ENCODE results near the gene TMEM167A.

Gene TMEM167A

GRCh38 chr5:83048277-83048676 lies 28.9 kb downstream of the TMEM167A start:
- no peak for TF ChIP-seq FOXP2 (optimal IDR thresholded peaks at IDR 0.05; ENCODE audit: borderline replicate concordance, extremely low read depth, extremely low read length, insufficient read depth)
- no peak for TF ChIP-seq SIN3A (IDR thresholded peaks at IDR 0.05; ENCODE audit: borderline replicate concordance, insufficient read depth, low read length)
- TF ChIP-seq TAF1 (IDR thresholded peaks at IDR 0.05; ENCODE audit: borderline replicate concordance, insufficient read depth, low read length), result no peak
- TF ChIP-seq POLR2AphosphoS5 (IDR thresholded peaks at IDR 0.05; ENCODE audit: low read depth, low read length), result no peak
- no peak for TF ChIP-seq REST (IDR thresholded peaks at IDR 0.05; ENCODE audit: insufficient read depth in 1 of 2, low read depth in 2 of 2, low read length in 2 of 2)

GRCh38 chr5:83044926-83045325 lies 32.3 kb downstream of the TMEM167A start:
- no peak for TF ChIP-seq SIN3A (IDR thresholded peaks at IDR 0.05; ENCODE audit: borderline replicate concordance, insufficient read depth, low read length)
- TF ChIP-seq FOXP2 (optimal IDR thresholded peaks at IDR 0.05; ENCODE audit: borderline replicate concordance, extremely low read depth, extremely low read length, insufficient read depth), result no peak

GRCh38 chr5:83042507-83042906 lies 34.7 kb downstream of the TMEM167A start:
- TF ChIP-seq TAF1 (IDR thresholded peaks at IDR 0.05; ENCODE audit: borderline replicate concordance, insufficient read depth, low read length) (no peak), REST (IDR thresholded peaks at IDR 0.05; ENCODE audit: insufficient read depth in 1 of 2, low read depth in 2 of 2, low read length in 2 of 2) (no peak), FOXP2 (optimal IDR thresholded peaks at IDR 0.05; ENCODE audit: borderline replicate concordance, extremely low read depth, extremely low read length, insufficient read depth) (no peak), SIN3A (IDR thresholded peaks at IDR 0.05; ENCODE audit: borderline replicate concordance, insufficient read depth, low read length) (no peak), POLR2AphosphoS5 (IDR thresholded peaks at IDR 0.05; ENCODE audit: low read depth, low read length) (no peak)

- TF ChIP-seq SIN3A (IDR thresholded peaks at IDR 0.05; ENCODE audit: borderline replicate concordance, insufficient read depth, low read length) (no peak), REST (IDR thresholded peaks at IDR 0.05; ENCODE audit: insufficient read depth in 1 of 2, low read depth in 2 of 2, low read length in 2 of 2) (no peak), FOXP2 (optimal IDR thresholded peaks at IDR 0.05; ENCODE audit: borderline replicate concordance, extremely low read depth, extremely low read length, insufficient read depth) (no peak), POLR2AphosphoS5 (IDR thresholded peaks at IDR 0.05; ENCODE audit: low read depth, low read length) (no peak), TAF1 (IDR thresholded peaks at IDR 0.05; ENCODE audit: borderline replicate concordance, insufficient read depth, low read length) (no peak)
These were observed 38.3 kb downstream of the TMEM167A start for GRCh38 chr5:83038924-83039323.

- TF ChIP-seq FOXP2 (optimal IDR thresholded peaks at IDR 0.05; ENCODE audit: borderline replicate concordance, extremely low read depth, extremely low read length, insufficient read depth) (no peak), POLR2AphosphoS5 (IDR thresholded peaks at IDR 0.05; ENCODE audit: low read depth, low read length) (no peak), TAF1 (IDR thresholded peaks at IDR 0.05; ENCODE audit: borderline replicate concordance, insufficient read depth, low read length) (no peak), SIN3A (IDR thresholded peaks at IDR 0.05; ENCODE audit: borderline replicate concordance, insufficient read depth, low read length) (no peak)
These were observed 40.1 kb downstream of the TMEM167A start for GRCh38 chr5:83036991-83037575.

- no peak for TF ChIP-seq REST (IDR thresholded peaks at IDR 0.05; ENCODE audit: insufficient read depth in 1 of 2, low read depth in 2 of 2, low read length in 2 of 2)
- TF ChIP-seq POLR2AphosphoS5 (IDR thresholded peaks at IDR 0.05; ENCODE audit: low read depth, low read length), result no peak
- no peak for TF ChIP-seq SIN3A (IDR thresholded peaks at IDR 0.05; ENCODE audit: borderline replicate concordance, insufficient read depth, low read length)
- TF ChIP-seq FOXP2 (optimal IDR thresholded peaks at IDR 0.05; ENCODE audit: borderline replicate concordance, extremely low read depth, extremely low read length, insufficient read depth), result no peak
- no peak for TF ChIP-seq TAF1 (IDR thresholded peaks at IDR 0.05; ENCODE audit: borderline replicate concordance, insufficient read depth, low read length)
These were observed 41.7 kb downstream of the TMEM167A start for GRCh38 chr5:83035373-83036100.
